Measurements from ENCODE around the gene USP31.

- TF ChIP-seq CTCF (IDR thresholded peaks at IDR 0.05) (no peak), POLR2A (IDR thresholded peaks at IDR 0.05) (no peak)
These were observed 36.4 kb upstream of the USP31 start for GRCh38 chr16:23185656-23186055.

Data from prostate gland (tissue), 2 donors.